Measurements from ENCODE around the gene CCDC12. TPM values are rescaled to one million over a fixed set of nuclear protein-coding genes. Genes with fewer than 3 reads are reported as not detected.

The CCDC12 gene
- total RNA-seq: 22.7 and 44.6 TPM in 2 replicates

- DNase-seq: peak; percentile 99
Measured at GRCh38 chr3:46976326-46977190, at the start of gene CCDC12. TSS of gene CCDC12 (minus strand) at chr3:46976745. CDS start at chr3:46976732, 13 bp downstream.

GRCh38 chr3:47024932-47025331 is 48.4 kb upstream of the CCDC12 start:
- no peak for DNase-seq

- DNase-seq: peak; percentile 60
Measured at GRCh38 chr3:47022641-47023071, 46.1 kb upstream of the CCDC12 start.

- DNase-seq: no peak
Measured at GRCh38 chr3:47020311-47020710, 43.8 kb upstream of the CCDC12 start.

- DNase-seq: no peak
Measured at GRCh38 chr3:47019201-47019600, 42.7 kb upstream of the CCDC12 start.

- no peak for DNase-seq
Measured at GRCh38 chr3:47018269-47018611, 41.7 kb upstream of the CCDC12 start.

- no peak for DNase-seq
Measured at GRCh38 chr3:47017504-47018268, 41.1 kb upstream of the CCDC12 start.

GRCh38 chr3:47016934-47017435 is 40.4 kb upstream of the CCDC12 start:
- DNase-seq: peak; percentile 62

GRCh38 chr3:47016086-47016933 is 39.8 kb upstream of the CCDC12 start:
- no peak for DNase-seq

- no peak for DNase-seq
Measured at GRCh38 chr3:47015151-47015550, 38.6 kb upstream of the CCDC12 start.

GRCh38 chr3:47014036-47014435 is 37.5 kb upstream of the CCDC12 start:
- no peak for DNase-seq

GRCh38 chr3:47013231-47013630 is 36.7 kb upstream of the CCDC12 start:
- DNase-seq: no peak

- no peak for DNase-seq
Measured at GRCh38 chr3:47012342-47013230, 36.0 kb upstream of the CCDC12 start.

- no peak for DNase-seq
Measured at GRCh38 chr3:47011371-47011770, 34.8 kb upstream of the CCDC12 start.

GRCh38 chr3:47010910-47011309 is 34.4 kb upstream of the CCDC12 start:
- no peak for DNase-seq

GRCh38 chr3:47010111-47010712 is 33.7 kb upstream of the CCDC12 start:
- no peak for DNase-seq

- DNase-seq: peak; percentile 91
Measured at GRCh38 chr3:47009225-47010110, 32.9 kb upstream of the CCDC12 start.

GRCh38 chr3:47008851-47009224 is 32.3 kb upstream of the CCDC12 start:
- no peak for DNase-seq

GRCh38 chr3:47008234-47008796 is 31.8 kb upstream of the CCDC12 start:
- DNase-seq: no peak

Data from dermis blood vessel endothelial cell (primary cell).